GM23248 (cell line): ENCODE measurements around the gene APC2. TPM values are rescaled to one million over a fixed set of nuclear protein-coding genes. Genes with fewer than 3 reads are reported as not detected.

Experiments used
- DNase-seq: peaks from one replicate; pipeline ENCODE4 v3.0.0-alpha.2; 2015
- H2AFZ ChIP-seq: fragments of 200-600 bp; sonication (generic); 2 replicates; pipeline ENCODE4 v1.6.1; 2016; ENCODE audit warnings: antibody characterized with exemption
- H3F3A ChIP-seq: fragments of 200-600 bp; sonication (generic); 2 replicates; pipeline ENCODE4 v1.6.1; 2016; ENCODE audit warnings: mild to moderate bottlenecking, antibody characterized with exemption, mixed run types; ENCODE audit not compliant: insufficient read depth
- H3K27ac ChIP-seq: fragments of 200-600 bp; sonication (generic); 2 replicates; pipeline ENCODE4 v1.5.1; 2016; ENCODE audit warnings: mild to moderate bottlenecking
- H3K27me3 ChIP-seq: fragments of 200-600 bp; sonication (generic); replicated peaks from 2 replicates; pipeline ENCODE4 v1.6.1; 2016; ENCODE audit warnings: mild to moderate bottlenecking; ENCODE audit not compliant: insufficient read depth
- H3K36me3 ChIP-seq: fragments of 200-600 bp; sonication (generic); 2 replicates; pipeline ENCODE4 v1.6.1; 2016; ENCODE audit warnings: low read depth, mild to moderate bottlenecking
- H3K4me1 ChIP-seq: fragments of 200-600 bp; sonication (generic); 2 replicates; pipeline ENCODE4 v1.6.1; 2016; ENCODE audit warnings: mild to moderate bottlenecking; ENCODE audit not compliant: insufficient read depth
- H3K4me2 ChIP-seq: fragments of 200-600 bp; sonication (generic); one replicate; pipeline ENCODE4 v1.6.1; 2016; ENCODE audit warnings: mild to moderate bottlenecking; ENCODE audit not compliant: unreplicated experiment
- H3K4me3 ChIP-seq: fragments of 200-600 bp; sonication (generic); 2 replicates; pipeline ENCODE4 v1.5.1; 2016; ENCODE audit warnings: mild to moderate bottlenecking
- H3K79me2 ChIP-seq: fragments of 200-600 bp; sonication (generic); 2 replicates; pipeline ENCODE4 v1.6.1; 2016; ENCODE audit warnings: mild to moderate bottlenecking; ENCODE audit not compliant: insufficient read depth
- H3K9ac ChIP-seq: fragments of 200-600 bp; sonication (generic); 2 replicates; pipeline ENCODE4 v1.6.1; 2016; ENCODE audit warnings: mild to moderate bottlenecking
- H3K9me2 ChIP-seq: fragments of 200-600 bp; sonication (generic); 2 replicates; pipeline ENCODE4 v1.6.1; 2016; ENCODE audit warnings: mixed run types, mild to moderate bottlenecking, moderate library complexity; ENCODE audit not compliant: insufficient read depth
- H3K9me3 ChIP-seq: fragments of 200-600 bp; sonication (generic); one replicate; pipeline ENCODE4 v1.6.1; 2017; ENCODE audit warnings: low read depth
- H4K20me1 ChIP-seq: fragments of 200-600 bp; sonication (generic); 2 replicates; pipeline ENCODE4 v1.6.0; 2016; ENCODE audit not compliant: insufficient read depth
- EZH2 ChIP-seq: fragments of 200-600 bp; sonication (generic); IDR thresholded peaks from 2 replicates; pipeline ENCODE4 v1.6.1; 2018; ENCODE audit warnings: antibody characterized with exemption, mild to moderate bottlenecking; ENCODE audit not compliant: insufficient read depth, poor library complexity, severe bottlenecking
- EZH2phosphoT487 ChIP-seq: fragments of 200-600 bp; sonication (generic); IDR thresholded peaks from 2 replicates; pipeline ENCODE4 v1.6.1; 2018; ENCODE audit warnings: antibody characterized with exemption, moderate library complexity, mild to moderate bottlenecking, low read depth; ENCODE audit not compliant: insufficient read depth
- WGBS, 2 experiments: methylation state at CpG; one replicate each; pipeline ENCODE4 v1.1.6; 2015 to 2017; ENCODE audit warnings: low lambda C conversion rate in 2 of 2, low coverage in 1 of 2; ENCODE audit errors: missing lambda C conversion rate in 2 of 2; 5-methylcytosine and 5-hydroxymethylcytosine counted together
- in situ Hi-C: fragments of 300-500 bp; cut with MboI; formaldehyde crosslinking; loops from 2 replicates; pipeline ENCODE4 v1.15.0; 2020
- polyA plus RNA-seq: library from polyadenylated mRNA; unstranded; fragments of >200 nt; fragmentation: Nextera tagmentation; extraction: Ambion mirVana; gene quantifications from 2 replicates; pipeline ENCODE4 v1.2.1, GENCODE V29; 2016
- total RNA-seq: library from RNA; depleted of rRNA; stranded (reverse); fragments of >200 nt; shearing (Covaris generic); gene quantifications from 2 replicates; pipeline ENCODE4 v1.2.3, GENCODE V29; 2014

Gene APC2
- total and polyA plus RNA-seq, 2 experiments from 2014 or later, result 0.10 to 0.11 TPM

- Histone ChIP-seq H3K4me3 (no peak overlapping the region), H3K9me2 (no peaks in the 10 kb centered on the region), H3F3A (no peaks in the 10 kb centered on the region), H2AFZ (no peak overlapping the region), H3K79me2 (no peaks in the 10 kb centered on the region), H3K27ac (no peak overlapping the region), H3K9me3 (no peaks in the 10 kb centered on the region), H3K9ac (no peak overlapping the region), H3K4me2 (no peak overlapping the region), H3K36me3 (no peaks in the 10 kb centered on the region), H4K20me1 (no peaks in the 10 kb centered on the region), H3K4me1 (no peaks in the 10 kb centered on the region), H3K27me3 (peaks cover 5% of the 10 kb centered on the region; the same call in 1 of the 2 replicates)
- in situ Hi-C loops, result no loop called here
- no peak for TF ChIP-seq EZH2
- TF ChIP-seq EZH2phosphoT487, result no peak
- WGBS, 2 experiments, result 67 to 71% methylated on average over 9 of the region's 9 CpGs
- no peak for DNase-seq
These were observed 9.6 kb downstream of the APC2 start for GRCh38 chr19:1459479-1459878.

GRCh38 chr19:1460033-1460995 is 10.4 kb downstream of the APC2 start:
- in situ Hi-C loops, result no loop called here
- Histone ChIP-seq H4K20me1 (no peaks in the 10 kb centered on the region), H3K27ac (no peak overlapping the region)

GRCh38 chr19:1461862-1462261 is 11.9 kb downstream of the APC2 start:
- Histone ChIP-seq H3K9me2 (no peaks in the 10 kb centered on the region), H3F3A (no peaks in the 10 kb centered on the region), H3K9me3 (no peaks in the 10 kb centered on the region), H3K27ac (no peak overlapping the region), H3K27me3 (no peaks in the 10 kb centered on the region; the same call in 1 of the 2 replicates), H3K9ac (no peak overlapping the region), H3K4me3 (no peak overlapping the region), H3K36me3 (no peaks in the 10 kb centered on the region), H3K4me1 (no peaks in the 10 kb centered on the region), H4K20me1 (no peaks in the 10 kb centered on the region), H3K4me2 (no peak overlapping the region), H2AFZ (no peak overlapping the region), H3K79me2 (no peaks in the 10 kb centered on the region)
- no peak for DNase-seq
- TF ChIP-seq EZH2phosphoT487, result no peak
- TF ChIP-seq EZH2, result no peak
- 90 to 92% methylated on average over 8 to 24 of the region's 24 CpGs for WGBS, 2 experiments
- in situ Hi-C loops, result no loop called here

More at GRCh38 chr19:1460033-1460995, 10.4 kb downstream of the APC2 start:
- no peaks in the 10 kb centered on the region for H3F3A ChIP-seq
- H2AFZ ChIP-seq, result no peak overlapping the region
- no peaks in the 10 kb centered on the region for H3K79me2 ChIP-seq
- H3K27me3 ChIP-seq, result peaks cover 5% of the 10 kb centered on the region; the same call in 1 of the 2 replicates
- H3K9me2 ChIP-seq, result no peaks in the 10 kb centered on the region
- TF ChIP-seq EZH2phosphoT487 (no peak), EZH2 (no peak)
- H3K36me3 ChIP-seq, result no peaks in the 10 kb centered on the region
- DNase-seq, result no peak
- no peaks in the 10 kb centered on the region for H3K9me3 ChIP-seq
- no peak overlapping the region for H3K9ac ChIP-seq
- 90 to 92% methylated on average over 33 to 36 of the region's 36 CpGs for WGBS, 2 experiments
- no peak overlapping the region for H3K4me3 ChIP-seq
- H3K4me2 ChIP-seq, result no peak overlapping the region
- H3K4me1 ChIP-seq, result no peaks in the 10 kb centered on the region

DNA sequence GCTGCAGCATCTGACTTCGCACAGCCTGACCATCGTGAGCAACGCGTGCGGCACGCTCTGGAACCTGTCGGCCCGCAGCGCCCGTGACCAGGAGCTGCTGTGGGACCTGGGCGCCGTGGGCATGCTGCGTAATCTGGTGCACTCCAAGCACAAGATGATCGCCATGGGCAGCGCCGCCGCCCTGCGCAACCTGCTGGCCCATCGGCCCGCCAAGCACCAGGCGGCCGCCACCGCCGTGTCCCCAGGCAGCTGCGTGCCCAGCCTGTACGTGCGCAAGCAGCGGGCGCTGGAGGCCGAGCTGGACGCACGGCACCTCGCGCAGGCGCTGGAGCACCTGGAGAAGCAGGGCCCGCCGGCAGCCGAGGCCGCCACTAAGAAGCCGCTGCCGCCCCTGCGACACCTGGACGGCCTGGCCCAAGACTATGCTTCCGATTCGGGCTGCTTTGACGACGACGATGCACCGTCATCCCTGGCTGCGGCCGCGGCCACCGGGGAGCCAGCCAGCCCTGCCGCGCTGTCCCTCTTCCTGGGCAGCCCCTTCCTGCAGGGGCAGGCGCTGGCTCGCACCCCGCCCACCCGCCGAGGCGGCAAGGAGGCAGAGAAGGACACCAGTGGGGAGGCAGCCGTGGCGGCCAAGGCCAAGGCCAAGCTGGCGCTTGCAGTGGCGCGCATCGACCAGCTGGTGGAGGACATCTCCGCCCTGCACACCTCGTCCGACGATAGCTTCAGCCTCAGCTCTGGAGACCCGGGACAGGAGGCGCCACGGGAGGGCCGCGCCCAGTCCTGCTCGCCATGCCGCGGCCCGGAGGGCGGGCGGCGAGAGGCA is 15.5 kb downstream of the APC2 start:
- WGBS, 2 experiments, result 82 to 83% methylated on average over 62 to 69 of the region's 83 CpGs
- H3K27ac ChIP-seq, result no peak overlapping the region
- H3K4me1 ChIP-seq, result no peaks in the 10 kb centered on the region
- H3K4me2 ChIP-seq, result no peak overlapping the region
- H3K36me3 ChIP-seq, result no peaks in the 10 kb centered on the region
- no peaks in the 10 kb centered on the region for H3K9me2 ChIP-seq
- in situ Hi-C loops, result no loop called here
- H3K9ac ChIP-seq, result no peak overlapping the region
- no peaks in the 10 kb centered on the region for H3F3A ChIP-seq
- no peak overlapping the region for H2AFZ ChIP-seq
- no peaks in the 10 kb centered on the region for H3K79me2 ChIP-seq
- no peaks in the 10 kb centered on the region for H4K20me1 ChIP-seq
- DNase-seq, result no peak
- H3K4me3 ChIP-seq, result no peak overlapping the region
- no peaks in the 10 kb centered on the region; the same call in 1 of the 2 replicates for H3K27me3 ChIP-seq
- no peaks in the 10 kb centered on the region for H3K9me3 ChIP-seq
- TF ChIP-seq EZH2 (no peak), EZH2phosphoT487 (no peak)
